Keratinocyte (primary cell): ENCODE data around the gene S100A4.

Source experiments
- CTCF ChIP-seq, 3 experiments: IDR thresholded peaks in 1 of 3; conservative IDR thresholded peaks in 1 of 3; optimal IDR thresholded peaks in 1 of 3; 2 replicates in 2 of 3; 3 replicates in 1 of 3; pipeline versions ENCODE3 to v1.5.1; 2011; ENCODE audit warnings: low read length in 3 of 3, mild to moderate bottlenecking in 3 of 3, moderate library complexity in 2 of 3, control low read depth in 1 of 3, inconsistent platforms in 1 of 3; ENCODE audit not compliant: insufficient read depth in 2 of 3; ENCODE audit errors: extremely low read depth in 1 of 3
- EZH2 ChIP-seq: IDR thresholded peaks from one replicate; pipeline ENCODE4 v1.6.1; 2012; ENCODE audit warnings: inconsistent platforms, mild to moderate bottlenecking, low read length, moderate library complexity

GRCh38 chr1:153556348-153556747 is 10.7 kb upstream of the S100A4 start:
- no peak for TF ChIP-seq CTCF (optimal IDR thresholded peaks at IDR 0.05 in 1 of 3, IDR thresholded peaks at IDR 0.05 in 1 of 3, conservative IDR thresholded peaks at IDR 0.05 in 1 of 3; ENCODE audit: extremely low read depth in 1 of 3, insufficient read depth in 2 of 3, low read length in 3 of 3)
- TF ChIP-seq EZH2, result no peak
